HG03175 (cell line): Measurements from ENCODE around the gene TPD52L1.
"Not testable (repeated sequence)": the region's sequence is repeated elsewhere in the genome, so short reads cannot be mapped to it uniquely, and the experiment has no call there.

Experiments used
- ATAC-seq: cut with Tn5 transposase; IDR thresholded peaks from one replicate; pipeline ENCODE4 v1.9.1; 2021; ENCODE audit warnings: mild to moderate bottlenecking, moderate library complexity; ENCODE audit not compliant: unreplicated experiment

TPD52L1 gene

DNA sequence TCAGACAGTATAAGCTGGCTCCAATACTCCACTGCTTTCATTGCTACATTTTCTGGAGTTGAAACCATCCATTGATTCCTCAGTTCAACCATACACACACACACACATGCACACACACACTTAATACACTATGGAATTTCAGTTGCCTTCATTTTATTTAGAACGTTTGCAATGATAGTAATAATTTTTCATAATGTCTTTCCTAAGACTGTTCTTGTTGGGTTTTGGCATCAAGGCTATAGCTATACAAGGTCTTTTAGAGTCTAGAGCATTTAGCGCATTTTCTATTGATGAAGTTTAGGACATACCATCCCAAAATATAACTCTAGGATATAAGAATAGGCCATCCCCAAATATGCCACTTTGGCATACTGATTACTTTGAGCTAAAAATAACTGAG lies 15.5 kb upstream of the TPD52L1 start:
- no peak for ATAC-seq

DNA sequence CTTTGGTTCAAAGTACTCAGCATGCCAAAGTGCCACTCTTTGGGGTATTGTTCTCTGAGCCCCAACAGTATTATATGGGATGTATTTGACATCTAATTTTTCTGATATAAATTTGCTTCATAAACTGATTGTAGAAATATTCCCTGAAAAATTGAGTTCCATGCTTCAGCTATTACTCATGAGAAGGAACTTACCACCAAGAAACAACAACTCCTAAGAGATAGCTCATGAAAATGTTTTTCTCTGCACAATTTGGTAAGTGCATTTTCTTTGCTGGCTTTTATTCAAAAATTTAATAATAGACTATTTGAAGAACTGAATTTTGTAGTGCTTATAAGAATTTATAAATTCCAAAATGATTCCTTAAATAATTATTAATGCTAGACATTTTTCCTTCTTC lies 12.8 kb upstream of the TPD52L1 start:
- ATAC-seq: no peak

DNA sequence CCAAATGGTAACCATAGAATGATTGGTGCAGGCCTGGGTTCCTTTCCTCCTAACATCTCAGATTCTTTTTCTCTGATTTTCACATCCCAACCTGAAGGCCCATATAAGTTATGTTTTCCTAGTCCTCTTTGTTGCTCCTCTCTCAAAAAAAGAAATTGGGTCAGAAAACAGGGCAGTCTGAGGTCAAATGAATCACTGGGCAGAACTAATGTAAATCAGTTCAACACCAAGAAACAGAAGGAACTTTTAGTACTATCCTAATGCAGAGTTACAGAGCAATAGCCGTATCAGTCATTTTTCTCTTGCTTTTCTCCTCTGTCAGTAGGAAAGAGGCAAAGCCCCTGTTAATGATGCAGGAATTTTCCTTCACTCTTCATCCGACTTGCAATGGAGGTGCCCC lies 11.0 kb upstream of the TPD52L1 start:
- no peak for ATAC-seq

DNA sequence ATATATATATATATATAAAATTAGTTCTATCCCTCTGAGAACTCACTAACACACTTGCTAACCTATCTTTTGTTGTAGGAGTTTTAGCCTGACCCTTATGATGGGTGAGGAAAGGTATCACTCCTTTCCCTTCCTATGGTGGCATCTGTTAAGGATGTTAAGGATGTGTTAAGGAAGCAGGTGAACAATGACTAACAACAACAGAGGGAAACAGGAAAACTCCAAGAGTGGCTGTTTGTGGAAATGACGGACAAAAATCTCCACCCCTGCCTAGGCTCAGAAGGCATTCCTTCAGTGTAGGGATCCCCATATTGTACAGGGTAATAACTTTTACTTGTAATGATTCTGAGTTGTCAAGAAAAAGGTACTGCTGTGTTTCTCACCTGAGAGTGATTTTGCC lies 8.8 kb upstream of the TPD52L1 start:
- no peak for ATAC-seq

DNA sequence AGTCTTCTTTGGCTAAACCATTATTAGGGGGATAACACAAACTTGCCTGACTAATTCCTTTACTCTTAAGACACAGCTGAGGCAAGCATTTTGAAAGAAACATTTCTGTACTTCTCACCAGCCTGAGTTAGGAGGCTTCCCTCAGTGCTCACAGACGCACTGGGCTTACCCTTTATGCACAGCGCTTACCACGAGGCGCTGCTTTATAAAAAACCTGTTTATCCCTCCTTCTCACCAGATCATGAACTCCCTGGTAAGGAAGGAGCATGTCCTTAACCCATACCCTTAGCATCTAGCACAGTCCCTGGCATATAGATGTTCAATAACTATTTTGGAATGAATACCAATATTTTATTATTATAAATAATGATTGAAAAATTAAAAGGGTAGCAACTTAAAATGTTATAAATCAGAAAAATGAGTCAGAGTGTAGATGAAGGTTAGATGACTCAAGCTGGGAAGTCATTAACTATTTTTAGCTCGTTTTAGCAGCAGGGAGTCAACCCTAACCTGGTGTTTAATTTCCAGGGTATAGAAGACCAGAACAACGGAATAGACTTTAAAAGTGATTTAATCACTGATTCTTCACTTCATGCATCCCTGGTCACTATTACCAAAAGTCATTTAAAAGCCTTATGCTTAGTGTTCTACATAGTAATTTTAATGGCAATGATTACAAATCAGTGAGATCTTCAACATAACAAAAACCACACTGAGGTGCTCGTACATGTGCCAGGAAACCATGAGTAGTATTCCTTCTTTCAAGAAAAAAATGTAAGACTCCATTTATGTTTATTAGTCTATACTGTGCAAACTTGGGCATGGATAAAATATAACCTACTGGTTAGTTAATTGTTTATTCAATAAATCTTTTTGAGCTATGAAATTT lies 4.1 kb upstream of the TPD52L1 start:
- ATAC-seq: no peak

DNA sequence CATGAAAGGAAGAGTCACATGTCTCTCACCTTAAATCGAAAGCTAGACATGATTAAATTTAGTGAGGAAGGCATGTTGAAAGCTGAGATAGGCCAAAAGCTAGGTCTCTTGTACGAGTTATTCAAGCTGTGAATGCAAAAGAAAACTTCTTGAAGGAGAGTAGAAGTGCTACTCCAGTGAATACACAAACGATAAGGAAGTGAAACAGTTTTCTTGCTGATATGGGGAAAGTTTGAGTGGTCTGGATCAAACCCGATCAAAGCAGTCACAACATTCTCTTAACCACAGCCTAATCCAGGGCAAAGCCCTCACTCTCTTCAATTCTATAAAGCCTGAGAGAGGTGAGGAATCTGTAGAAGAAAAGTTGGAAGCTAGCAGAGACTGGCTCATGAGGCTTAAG lies 1.9 kb upstream of the TPD52L1 start:
- ATAC-seq: no peak

DNA sequence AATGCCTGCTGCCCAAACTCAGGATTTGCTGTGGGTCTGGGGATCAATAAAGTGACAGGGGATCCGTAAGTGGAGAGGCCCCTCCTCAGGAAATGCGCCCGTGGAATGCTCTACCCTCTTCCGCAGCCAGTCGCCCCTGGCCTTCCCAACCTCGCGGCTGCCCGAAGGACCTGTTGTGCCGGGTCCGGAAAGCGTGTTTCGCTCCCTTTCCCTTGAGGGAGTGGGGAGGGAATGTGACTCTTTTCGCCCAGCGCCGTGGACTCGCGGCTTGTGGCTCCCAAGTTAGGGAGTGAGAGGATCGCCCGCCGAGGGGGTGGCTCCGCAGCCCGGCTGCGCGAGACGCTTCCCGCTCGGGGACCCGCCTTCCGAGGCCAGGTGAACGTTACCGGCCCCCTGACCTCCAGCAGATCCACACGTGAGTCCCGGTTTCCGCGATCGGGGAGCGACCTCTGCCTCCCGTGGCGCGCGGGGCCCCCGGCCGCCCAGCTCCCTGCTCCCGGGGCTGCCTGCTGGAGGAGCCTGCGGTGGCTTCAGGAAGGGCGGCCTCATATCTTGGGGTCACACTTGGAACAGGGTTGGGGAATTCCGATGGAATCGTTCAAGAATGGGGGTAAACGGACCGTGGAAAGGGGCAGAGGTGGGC lies 666 bp downstream of the TPD52L1 start:
- ATAC-seq: no peak

DNA sequence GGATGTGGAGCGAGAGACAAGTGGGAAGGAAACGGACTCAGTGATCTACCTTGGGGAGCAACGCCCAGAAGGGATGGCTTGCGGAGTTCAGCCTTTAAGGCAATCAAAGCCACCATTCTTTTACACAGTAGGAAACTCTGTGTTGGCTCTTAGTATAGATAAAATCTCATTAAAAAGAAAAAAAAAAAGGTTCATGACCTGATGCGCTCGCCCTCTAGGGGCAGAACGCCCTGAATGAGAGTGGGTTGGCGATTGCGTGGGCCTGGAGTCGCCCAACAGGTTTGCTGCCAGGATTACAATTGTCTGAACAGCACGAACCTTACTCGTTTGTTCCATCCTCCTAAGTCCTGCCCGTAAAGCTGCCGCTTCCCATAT lies 1.2 kb downstream of the TPD52L1 start:
- ATAC-seq: no peak

DNA sequence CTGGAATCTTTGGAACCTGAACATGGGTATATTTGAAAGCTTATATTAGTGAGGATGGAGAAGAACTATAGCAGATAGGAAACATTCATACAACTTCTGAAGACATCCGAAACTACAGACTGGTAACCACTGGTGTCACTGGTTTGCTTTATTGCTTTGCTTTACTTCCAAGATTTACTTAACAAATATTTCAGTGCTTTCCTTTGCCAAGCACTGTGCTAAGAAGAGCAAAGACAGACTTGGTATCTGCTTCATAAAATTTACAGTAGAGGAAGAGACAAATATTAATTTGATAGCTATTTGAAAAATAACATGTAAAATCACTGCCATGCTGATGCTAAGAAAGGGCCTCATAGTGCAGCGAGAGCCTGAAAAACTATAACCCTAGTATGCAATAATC lies 1.8 kb downstream of the TPD52L1 start:
- no peak for ATAC-seq

DNA sequence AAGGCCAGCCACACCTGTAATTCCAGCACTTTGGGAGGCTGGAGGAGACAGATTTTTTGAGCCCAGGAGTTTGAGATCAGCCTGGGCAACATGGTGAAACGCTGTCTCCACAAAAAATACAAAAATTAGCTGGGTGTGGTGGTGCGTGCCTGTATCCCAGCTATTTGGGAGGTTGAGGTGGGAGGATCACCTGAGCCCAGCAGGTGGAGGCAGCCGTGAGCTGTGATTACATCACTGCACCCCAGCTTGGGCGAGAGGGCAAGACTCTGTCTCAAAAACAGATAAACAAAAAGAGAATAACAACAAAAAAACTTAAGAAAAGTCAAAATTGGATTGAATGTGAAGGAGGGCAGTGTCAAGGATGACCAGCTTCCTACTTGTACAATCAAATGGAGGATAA lies 2.9 kb downstream of the TPD52L1 start:
- ATAC-seq: no peak

DNA sequence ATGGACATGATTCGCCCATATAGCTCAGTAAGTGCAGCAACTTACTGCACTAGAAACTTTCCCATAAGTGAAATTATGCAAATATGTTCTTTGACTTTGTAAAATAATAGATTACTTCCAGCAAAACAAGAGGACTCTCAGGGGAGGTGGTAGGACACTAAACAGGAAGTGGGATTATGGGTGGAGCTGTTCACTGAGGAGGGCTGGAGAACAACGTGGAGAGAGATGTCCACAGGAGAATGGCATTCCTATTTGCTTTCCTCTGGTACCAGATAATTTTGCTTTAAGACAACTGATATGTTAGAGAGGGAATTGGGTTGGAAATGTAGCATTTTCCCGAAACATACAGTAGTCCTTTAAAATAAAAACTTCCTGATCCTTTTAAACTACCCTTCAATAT lies 3.7 kb downstream of the TPD52L1 start:
- no peak for ATAC-seq

DNA sequence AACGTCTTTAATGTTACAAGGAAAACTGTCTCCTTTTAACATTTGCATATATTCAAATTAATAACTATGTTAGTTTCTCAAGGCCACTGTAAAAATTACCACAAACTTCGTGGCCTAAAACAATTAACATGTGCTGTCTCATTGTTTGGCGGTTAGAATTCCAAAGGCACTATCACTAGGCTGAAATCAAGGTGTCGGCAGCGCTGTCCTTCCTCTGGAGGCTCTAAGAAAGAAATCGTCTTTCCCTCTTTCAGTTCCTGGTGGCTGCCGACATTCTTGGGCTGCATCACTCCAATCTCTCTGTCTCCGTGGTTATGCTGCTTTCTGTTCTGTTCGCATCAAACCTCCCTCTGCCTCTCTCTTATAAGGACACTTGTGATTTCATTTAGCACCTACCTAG lies 4.2 kb downstream of the TPD52L1 start:
- no peak for ATAC-seq

DNA sequence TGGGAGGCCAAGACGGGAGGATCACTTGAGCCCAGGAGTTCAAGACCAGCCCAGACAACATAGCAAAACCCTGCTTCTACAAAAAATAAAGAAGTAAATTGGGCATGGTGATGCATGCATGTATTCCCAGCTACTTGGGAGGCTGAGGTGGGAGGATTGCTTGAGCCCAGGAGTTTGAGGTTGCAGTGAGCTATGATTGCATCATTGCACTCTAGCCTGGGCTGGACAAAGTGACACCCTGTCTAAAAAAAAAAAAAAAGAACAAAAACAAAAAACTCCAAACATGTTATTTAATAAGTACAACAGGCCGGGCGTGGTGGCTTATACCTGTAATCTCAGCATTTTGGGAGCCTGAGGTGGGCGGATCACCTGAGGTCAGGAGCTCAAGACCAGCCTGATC lies 9.8 kb downstream of the TPD52L1 start:
- not testable (repeated sequence) for ATAC-seq

DNA sequence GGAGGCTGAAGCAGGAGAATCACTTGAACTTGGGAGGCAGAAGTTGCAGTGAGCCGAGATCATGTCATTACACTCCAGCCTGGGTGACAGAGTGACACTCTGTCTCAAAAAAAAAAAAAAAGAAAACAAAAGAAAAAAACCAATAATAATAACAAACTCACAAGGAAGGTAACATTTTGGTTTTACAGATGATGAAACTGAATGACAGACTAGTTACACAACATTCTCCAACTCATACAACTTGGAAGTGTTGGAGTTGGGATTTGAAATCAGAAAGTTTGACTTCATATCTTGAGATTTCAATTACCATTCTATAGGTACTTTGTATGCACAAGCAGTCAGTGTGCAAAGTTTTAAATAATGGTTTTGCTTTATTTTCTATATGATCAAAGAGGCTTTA lies 10.2 kb downstream of the TPD52L1 start:
- ATAC-seq: no peak

DNA sequence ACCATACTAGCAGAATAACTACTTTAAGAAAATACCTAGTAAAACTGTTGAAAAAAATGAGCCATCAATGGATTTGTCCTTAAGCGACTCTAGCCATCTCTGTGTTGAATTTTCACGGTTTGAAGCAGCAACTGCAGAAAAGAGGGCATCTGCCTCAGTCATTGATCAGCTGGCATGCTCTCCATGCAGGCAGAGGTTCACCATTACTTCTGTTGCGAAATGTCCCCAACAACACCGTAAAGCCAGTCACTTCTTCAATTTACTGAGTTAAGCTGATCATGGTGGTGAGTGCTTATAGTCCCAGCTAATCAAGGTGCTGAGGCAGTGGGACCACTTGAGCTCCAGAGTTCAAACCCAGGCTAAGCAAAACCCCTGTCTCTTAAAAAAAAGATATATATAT lies 11.1 kb downstream of the TPD52L1 start:
- ATAC-seq: no peak

DNA sequence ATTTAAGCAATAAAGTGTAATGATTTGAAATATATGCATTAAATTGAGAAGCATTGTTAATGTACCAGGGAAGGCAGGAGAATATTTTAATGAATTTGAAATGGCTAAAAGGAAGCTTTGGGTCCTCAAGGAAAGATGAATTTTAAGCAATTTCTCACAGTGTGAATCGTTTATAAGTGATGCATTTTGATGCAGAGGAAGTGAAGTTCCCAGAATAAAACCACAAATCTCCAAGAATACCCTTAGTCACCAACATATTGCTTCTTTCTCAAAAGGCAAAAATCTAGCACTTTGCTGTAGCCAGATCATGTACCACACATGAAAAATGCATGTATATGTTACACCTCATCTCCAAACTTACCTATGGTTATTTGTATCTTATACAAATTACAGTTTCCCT lies 11.7 kb downstream of the TPD52L1 start:
- ATAC-seq: no peak

DNA sequence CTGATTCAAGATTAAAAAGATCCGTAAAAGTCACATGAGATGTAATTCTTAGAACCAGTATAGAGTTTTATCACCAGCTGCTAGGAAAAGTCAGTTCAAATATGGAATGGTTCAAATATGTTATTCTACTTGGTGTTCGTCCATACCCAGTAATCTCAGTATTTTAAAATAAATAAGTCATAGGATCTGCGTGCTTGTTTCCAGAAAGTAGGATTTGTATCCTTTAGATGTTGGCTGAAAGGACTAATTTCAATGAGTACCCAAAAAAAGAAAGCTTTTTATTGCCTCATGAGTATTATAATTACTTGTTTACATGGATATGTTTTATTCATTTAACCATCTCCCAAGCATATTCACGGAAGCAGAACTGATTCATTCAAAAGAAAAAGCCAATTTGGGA lies 12.2 kb downstream of the TPD52L1 start:
- ATAC-seq: no peak

DNA sequence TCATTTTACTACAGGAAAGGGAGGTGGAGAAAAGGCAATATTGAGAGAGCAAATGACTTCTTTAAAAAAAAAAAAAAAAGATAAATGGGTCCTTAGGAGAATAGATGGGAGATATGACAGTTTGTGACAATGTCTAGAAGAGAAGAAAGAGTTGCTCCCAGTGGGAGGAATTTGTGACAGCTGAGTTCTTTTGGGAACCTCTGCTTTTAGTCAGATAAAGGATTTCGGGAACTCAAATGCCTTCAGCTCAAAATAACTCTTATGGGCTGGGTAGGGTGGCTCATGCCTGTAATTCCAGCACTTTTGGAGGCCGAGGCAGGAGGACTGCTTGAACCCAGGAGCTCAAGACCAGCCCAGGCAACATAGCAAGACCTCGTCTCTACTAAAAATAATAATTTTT lies 13.1 kb downstream of the TPD52L1 start:
- ATAC-seq: no peak

DNA sequence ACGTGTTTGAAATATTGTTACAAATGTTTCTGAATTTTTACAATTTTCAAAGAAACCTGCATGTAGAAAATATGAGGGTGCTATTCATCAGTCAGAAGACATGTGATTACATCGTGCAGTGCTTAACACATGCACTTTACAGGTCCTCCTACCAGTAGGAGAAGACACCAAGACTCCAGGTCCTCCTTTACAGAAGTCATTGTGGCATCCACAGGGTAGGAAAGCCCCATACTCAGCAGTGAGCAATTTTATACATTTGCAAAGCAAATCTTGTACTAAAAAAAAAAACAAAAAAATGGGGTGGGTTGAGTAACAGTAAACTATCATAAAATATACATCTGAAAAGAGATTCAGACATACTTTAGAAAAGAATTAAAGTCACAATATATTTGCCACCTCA lies 14.0 kb downstream of the TPD52L1 start:
- no peak for ATAC-seq

DNA sequence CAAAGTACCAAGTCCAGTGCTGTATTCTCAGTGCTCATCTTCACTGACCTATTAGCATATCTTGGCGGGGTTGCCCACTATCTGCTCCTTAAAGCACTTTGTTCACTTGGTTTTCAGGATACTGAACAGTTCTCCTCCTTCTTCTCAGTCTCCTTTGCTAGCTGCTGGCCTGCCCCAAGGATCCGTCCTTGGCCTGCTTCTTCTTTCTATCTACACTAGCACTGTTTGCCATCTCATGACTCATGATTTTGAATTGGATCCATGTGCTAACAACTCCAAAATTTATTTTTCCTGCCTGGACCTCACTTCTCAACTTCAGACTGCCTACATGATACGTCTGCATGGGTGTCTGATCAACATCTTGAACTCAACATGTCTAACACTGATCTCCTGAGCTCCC lies 15.5 kb downstream of the TPD52L1 start:
- no peak for ATAC-seq

DNA sequence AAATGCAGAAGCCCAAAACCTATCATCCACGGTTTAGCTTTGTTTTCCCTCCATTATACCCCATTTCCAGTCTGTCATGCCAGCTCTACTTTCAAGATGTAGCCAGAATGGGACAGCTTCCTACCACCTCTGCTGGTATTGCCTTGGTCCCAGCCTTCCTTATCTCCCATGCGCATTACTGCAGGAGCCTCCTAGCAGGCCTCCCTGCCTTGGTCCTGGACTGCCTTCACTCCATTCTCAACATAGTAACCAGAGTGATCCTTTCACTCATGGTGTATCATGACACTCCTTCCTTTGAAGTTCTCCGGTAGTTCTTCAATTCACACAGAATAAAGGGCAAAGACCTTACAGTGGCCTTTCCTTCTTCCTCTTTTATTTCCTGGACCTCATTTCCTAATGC lies 15.9 kb downstream of the TPD52L1 start:
- ATAC-seq: no peak

DNA sequence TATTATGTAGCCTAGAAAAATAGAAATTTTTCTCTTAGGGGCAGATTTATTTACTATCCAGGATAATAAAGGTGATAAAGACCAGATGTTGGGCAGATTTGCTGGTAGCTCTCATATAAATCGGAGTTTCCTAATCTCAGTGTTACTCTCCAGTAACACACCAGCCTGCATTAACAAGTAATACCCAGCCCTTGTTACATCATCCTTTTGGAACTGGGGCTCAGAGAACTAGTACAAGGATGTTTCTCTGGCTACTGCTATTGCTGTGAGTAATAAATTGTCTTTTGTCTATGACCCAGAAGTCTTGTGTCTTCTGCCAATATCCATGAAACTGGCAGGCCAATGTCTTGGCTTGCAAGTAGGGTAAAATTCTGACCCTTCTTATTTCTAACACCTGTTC lies 16.8 kb downstream of the TPD52L1 start:
- ATAC-seq: no peak
